GM23248 (cell line): ENCODE data around the gene NEDD4L. TPM values are rescaled to one million over a fixed set of nuclear protein-coding genes. Genes with fewer than 3 reads are reported as not detected.

ENCODE experiments used
- DNase-seq: peaks from one replicate; pipeline ENCODE4 v3.0.0-alpha.2; 2015
- H2AFZ ChIP-seq: fragments of 200-600 bp; sonication (generic); 2 replicates; pipeline ENCODE4 v1.6.1; 2016; ENCODE audit warnings: antibody characterized with exemption
- H3F3A ChIP-seq: fragments of 200-600 bp; sonication (generic); 2 replicates; pipeline ENCODE4 v1.6.1; 2016; ENCODE audit warnings: mild to moderate bottlenecking, antibody characterized with exemption, mixed run types; ENCODE audit not compliant: insufficient read depth
- H3K27ac ChIP-seq: fragments of 200-600 bp; sonication (generic); 2 replicates; pipeline ENCODE4 v1.5.1; 2016; ENCODE audit warnings: mild to moderate bottlenecking
- H3K27me3 ChIP-seq: fragments of 200-600 bp; sonication (generic); replicated peaks from 2 replicates; pipeline ENCODE4 v1.6.1; 2016; ENCODE audit warnings: mild to moderate bottlenecking; ENCODE audit not compliant: insufficient read depth
- H3K36me3 ChIP-seq: fragments of 200-600 bp; sonication (generic); 2 replicates; pipeline ENCODE4 v1.6.1; 2016; ENCODE audit warnings: low read depth, mild to moderate bottlenecking
- H3K4me1 ChIP-seq: fragments of 200-600 bp; sonication (generic); 2 replicates; pipeline ENCODE4 v1.6.1; 2016; ENCODE audit warnings: mild to moderate bottlenecking; ENCODE audit not compliant: insufficient read depth
- H3K4me2 ChIP-seq: fragments of 200-600 bp; sonication (generic); one replicate; pipeline ENCODE4 v1.6.1; 2016; ENCODE audit warnings: mild to moderate bottlenecking; ENCODE audit not compliant: unreplicated experiment
- H3K4me3 ChIP-seq: fragments of 200-600 bp; sonication (generic); 2 replicates; pipeline ENCODE4 v1.5.1; 2016; ENCODE audit warnings: mild to moderate bottlenecking
- H3K79me2 ChIP-seq: fragments of 200-600 bp; sonication (generic); 2 replicates; pipeline ENCODE4 v1.6.1; 2016; ENCODE audit warnings: mild to moderate bottlenecking; ENCODE audit not compliant: insufficient read depth
- H3K9ac ChIP-seq: fragments of 200-600 bp; sonication (generic); 2 replicates; pipeline ENCODE4 v1.6.1; 2016; ENCODE audit warnings: mild to moderate bottlenecking
- H3K9me2 ChIP-seq: fragments of 200-600 bp; sonication (generic); 2 replicates; pipeline ENCODE4 v1.6.1; 2016; ENCODE audit warnings: mixed run types, mild to moderate bottlenecking, moderate library complexity; ENCODE audit not compliant: insufficient read depth
- H3K9me3 ChIP-seq: fragments of 200-600 bp; sonication (generic); one replicate; pipeline ENCODE4 v1.6.1; 2017; ENCODE audit warnings: low read depth
- H4K20me1 ChIP-seq: fragments of 200-600 bp; sonication (generic); 2 replicates; pipeline ENCODE4 v1.6.0; 2016; ENCODE audit not compliant: insufficient read depth
- EZH2 ChIP-seq: fragments of 200-600 bp; sonication (generic); IDR thresholded peaks from 2 replicates; pipeline ENCODE4 v1.6.1; 2018; ENCODE audit warnings: antibody characterized with exemption, mild to moderate bottlenecking; ENCODE audit not compliant: insufficient read depth, poor library complexity, severe bottlenecking
- EZH2phosphoT487 ChIP-seq: fragments of 200-600 bp; sonication (generic); IDR thresholded peaks from 2 replicates; pipeline ENCODE4 v1.6.1; 2018; ENCODE audit warnings: antibody characterized with exemption, moderate library complexity, mild to moderate bottlenecking, low read depth; ENCODE audit not compliant: insufficient read depth
- WGBS, 2 experiments: methylation state at CpG; one replicate each; pipeline ENCODE4 v1.1.6; 2015 to 2017; ENCODE audit warnings: low lambda C conversion rate in 2 of 2, low coverage in 1 of 2; ENCODE audit errors: missing lambda C conversion rate in 2 of 2; 5-methylcytosine and 5-hydroxymethylcytosine counted together
- in situ Hi-C: fragments of 300-500 bp; cut with MboI; formaldehyde crosslinking; loops from 2 replicates; pipeline ENCODE4 v1.15.0; 2020
- polyA plus RNA-seq: library from polyadenylated mRNA; unstranded; fragments of >200 nt; fragmentation: Nextera tagmentation; extraction: Ambion mirVana; gene quantifications from 2 replicates; pipeline ENCODE4 v1.2.1, GENCODE V29; 2016
- total RNA-seq: library from RNA; depleted of rRNA; stranded (reverse); fragments of >200 nt; shearing (Covaris generic); gene quantifications from 2 replicates; pipeline ENCODE4 v1.2.3, GENCODE V29; 2014

The NEDD4L gene
- total and polyA plus RNA-seq, 2 experiments from 2014 or later: 3.7 to 6.1 TPM

GRCh38 chr18:58017267-58017666 is 26.8 kb upstream of the NEDD4L start:
- in situ Hi-C loops: no loop called here
- peaks cover 15% of the 10 kb centered on the region for H3K4me1 ChIP-seq
- no peaks in the 10 kb centered on the region for H3K9me2 ChIP-seq
- no peaks in the 10 kb centered on the region for H3K36me3 ChIP-seq
- no peak overlapping the region for H3K9ac ChIP-seq
- no peak overlapping the region for H3K27ac ChIP-seq
- H3K27me3 ChIP-seq: no peaks in the 10 kb centered on the region
- no peaks in the 10 kb centered on the region for H3K79me2 ChIP-seq
- H3F3A ChIP-seq: no peaks in the 10 kb centered on the region; the same call in 1 of the 2 replicates
- H3K4me2 ChIP-seq: no peak overlapping the region
- H3K4me3 ChIP-seq: no peak overlapping the region
- peaks cover 9% of the 10 kb centered on the region for H3K9me3 ChIP-seq
- H2AFZ ChIP-seq: no peak overlapping the region
- no peak for DNase-seq
- H4K20me1 ChIP-seq: no peaks in the 10 kb centered on the region
- TF ChIP-seq EZH2 (no peak), EZH2phosphoT487 (no peak)

- peaks cover 8% of the 10 kb centered on the region for H3K9me3 ChIP-seq
- no peaks in the 10 kb centered on the region for H3K4me1 ChIP-seq
- H3K36me3 ChIP-seq: no peaks in the 10 kb centered on the region
- in situ Hi-C loops: no loop called here
- H3K79me2 ChIP-seq: no peaks in the 10 kb centered on the region
- H3K27ac ChIP-seq: no peak overlapping the region
- no peaks in the 10 kb centered on the region for H4K20me1 ChIP-seq
- no peak overlapping the region for H3K9ac ChIP-seq
- H3K4me3 ChIP-seq: no peak overlapping the region
- no peak overlapping the region for H2AFZ ChIP-seq
- H3K4me2 ChIP-seq: no peak overlapping the region
- H3F3A ChIP-seq: no peaks in the 10 kb centered on the region
- no peaks in the 10 kb centered on the region for H3K27me3 ChIP-seq
- H3K9me2 ChIP-seq: no peaks in the 10 kb centered on the region
- 84 to 94% methylated on average over 3 of the region's 3 CpGs for WGBS, 2 experiments
- DNase-seq: no peak
- TF ChIP-seq EZH2: no peak
- TF ChIP-seq EZH2phosphoT487: no peak
Measured at GRCh38 chr18:58020567-58021107, 23.4 kb upstream of the NEDD4L start.

- no peak overlapping the region for H2AFZ ChIP-seq
- peaks cover 2% of the 10 kb centered on the region for H3K9me3 ChIP-seq
- no peak overlapping the region for H3K9ac ChIP-seq
- no peaks in the 10 kb centered on the region for H3K4me1 ChIP-seq
- no peak for TF ChIP-seq EZH2
- no peak for TF ChIP-seq EZH2phosphoT487
- WGBS, 2 experiments: 93 to 96% methylated on average over 4 of the region's 4 CpGs
- H3F3A ChIP-seq: no peaks in the 10 kb centered on the region
- no peaks in the 10 kb centered on the region for H4K20me1 ChIP-seq
- in situ Hi-C loops: no loop called here
- H3K27me3 ChIP-seq: 0 out of 2 replicates have a peak, but pooled peaks cover 4% of the 10 kb centered on the region
- H3K27ac ChIP-seq: no peak overlapping the region
- H3K9me2 ChIP-seq: no peaks in the 10 kb centered on the region
- H3K4me2 ChIP-seq: no peak overlapping the region
- no peak overlapping the region for H3K4me3 ChIP-seq
- no peak for DNase-seq
- H3K79me2 ChIP-seq: no peaks in the 10 kb centered on the region
- no peaks in the 10 kb centered on the region for H3K36me3 ChIP-seq
Measured at GRCh38 chr18:58021504-58021903, 22.5 kb upstream of the NEDD4L start.

- TF ChIP-seq EZH2: no peak
- no peak for TF ChIP-seq EZH2phosphoT487
- in situ Hi-C loops: no loop called here
- Histone ChIP-seq H3K9ac (no peak overlapping the region), H3K9me2 (no peaks in the 10 kb centered on the region), H4K20me1 (no peaks in the 10 kb centered on the region), H2AFZ (no peak overlapping the region), H3K27me3 (peaks cover 16% of the 10 kb centered on the region; the same call in 1 of the 2 replicates), H3K36me3 (no peaks in the 10 kb centered on the region), H3F3A (no peaks in the 10 kb centered on the region), H3K27ac (no peak overlapping the region), H3K4me2 (no peak overlapping the region), H3K9me3 (no peaks in the 10 kb centered on the region), H3K79me2 (no peaks in the 10 kb centered on the region), H3K4me1 (no peaks in the 10 kb centered on the region), H3K4me3 (no peak overlapping the region)
- no peak for DNase-seq
- 69 to 82% methylated on average over 2 of the region's 2 CpGs for WGBS, 2 experiments
Measured at GRCh38 chr18:58023108-58023507, 20.9 kb upstream of the NEDD4L start.

- TF ChIP-seq EZH2phosphoT487: no peak
- TF ChIP-seq EZH2: no peak
- Histone ChIP-seq H3K4me2 (no peak overlapping the region), H3K36me3 (no peaks in the 10 kb centered on the region), H3K4me1 (no peaks in the 10 kb centered on the region), H3K79me2 (no peaks in the 10 kb centered on the region), H3F3A (no peaks in the 10 kb centered on the region), H4K20me1 (no peaks in the 10 kb centered on the region), H3K4me3 (no peak overlapping the region), H3K9me3 (no peaks in the 10 kb centered on the region), H3K27ac (no peak overlapping the region), H2AFZ (no peak overlapping the region), H3K9me2 (no peaks in the 10 kb centered on the region), H3K27me3 (peaks cover 26% of the 10 kb centered on the region), H3K9ac (no peak overlapping the region)
- 36 to 55% methylated on average over 3 of the region's 3 CpGs for WGBS, 2 experiments
- no peak for DNase-seq
- in situ Hi-C loops: no loop called here
Measured at GRCh38 chr18:58024139-58024538, 19.9 kb upstream of the NEDD4L start.
